Ovary (tissue), 9 donors: Measurements from ENCODE around the gene EGLN1. TPM values are rescaled to one million over a fixed set of nuclear protein-coding genes. Genes with fewer than 3 reads are reported as not detected.

ENCODE experiments used
- DNase-seq, 5 donors: peaks; one replicate each; pipeline ENCODE4 v3.0.0-alpha.2; 2019 to 2020
- H3K27ac ChIP-seq, 2 donors: fragments of 200-600 bp; one replicate each; pipeline versions ENCODE4 v1.5.1 to v1.8.0; 2019 to 2022
- H3K27me3 ChIP-seq: fragments of 200-600 bp; one replicate; pipeline ENCODE4 v1.8.0; 2022
- H3K36me3 ChIP-seq: fragments of 200-600 bp; sonication (generic); one replicate; pipeline ENCODE4 v1.5.1; 2019
- H3K4me1 ChIP-seq: one replicate; pipeline ENCODE4 v1.8.1; 2013; ENCODE audit warnings: mild to moderate bottlenecking, moderate library complexity; ENCODE audit not compliant: insufficient read depth
- H3K4me3 ChIP-seq: fragments of 200-600 bp; sonication (generic); one replicate; pipeline ENCODE4 v1.5.1; 2017
- H3K9me3 ChIP-seq, 2 donors: fragments of 200-600 bp in 1 of 2; sonication (generic) in 1 of 2; one replicate each; pipeline versions ENCODE4 v1.5.1 to v1.8.1; 2013 to 2019; ENCODE audit warnings: mild to moderate bottlenecking in 1 of 2, moderate library complexity in 1 of 2
- CTCF ChIP-seq, 3 donors: fragments of 450-650 bp in 2 of 3; fragments of 200-600 bp in 1 of 3; IDR thresholded peaks; one replicate each; pipeline versions ENCODE4 v1.5.1 to v1.8.0; 2016 to 2022; ENCODE audit warnings: antibody characterized with exemption in 3 of 3, mild to moderate bottlenecking in 1 of 3
- EP300 ChIP-seq: sonication (generic); formaldehyde crosslinking; IDR thresholded peaks from one replicate; pipeline ENCODE4 v1.6.1; 2017; ENCODE audit warnings: antibody characterized with exemption
- POLR2A ChIP-seq: fragments of 450-650 bp; IDR thresholded peaks from one replicate; pipeline ENCODE4 v1.6.1; 2017; ENCODE audit warnings: antibody characterized with exemption, mild to moderate bottlenecking, moderate library complexity
- WGBS, 3 donors: extraction: QIAGEN DNeasy Blood & Tissue Kit in 1 of 3; methylation state at CpG; one replicate each; pipeline versions ENCODE4 v1.1.5 to v1.1.7; 2013 to 2017; 5-methylcytosine and 5-hydroxymethylcytosine counted together
- intact Hi-C, 4 donors: fragments of 100-400 bp; cut with DNase I; formaldehyde crosslinking; loops; one replicate each; pipeline versions ENCODE4 v1.11.0 to v1.15.1; 2022 to 2023
- polyA plus RNA-seq, 2 donors: library from polyadenylated mRNA; stranded (reverse); fragments of 200-250 nt in 1 of 2; fragments of 350-450 nt in 1 of 2; fragmentation: Illumina TruSeq in 1 of 2; extraction: RNeasy Lipid Tissue Mini Kit (QIAGEN cat#74804) in 1 of 2; gene quantifications; one replicate each; pipeline ENCODE4 v1.2.3, GENCODE V29; 2013 to 2014
- total RNA-seq, 7 donors: library from RNA; depleted of rRNA in 2 of 7; stranded (reverse); fragments of >200 nt in 2 of 7; fragmentation: NEBNext Ultra II Directional in 3 of 7; extraction: Animal tissue kit (Norgen Biotek cat#: 25700) in 3 of 7; gene quantifications; one replicate each; pipeline versions ENCODE4 v1.1.0 to v1.2.4, GENCODE V29; 2016 to 2023
- donor health status: DM: no; HTN: no; CAD: no; lungs with moderate emphysema.
- donor health status: DM: no; HTN: no; CAD: no.
- donor health status: Bipolar disorder and iron deficiency.
- donor health status: DM: yes; HTN: yes; CAD: no.
- donor health status: DM: no; HTN: no; CAD: no.
- donor health status: DM: yes; HTN: yes; CAD: no.

EGLN1 gene
- total and polyA plus RNA-seq, 9 donors, result 18.5 to 52.0 (median 39.1) TPM

- no peaks in the 10 kb centered on the region for H3K36me3 ChIP-seq
- no peaks in the 10 kb centered on the region for H3K4me1 ChIP-seq
- H3K4me3 ChIP-seq, result no peak overlapping the region
- H3K9me3 ChIP-seq, result no peaks in the 10 kb centered on the region
- intact Hi-C loops, result no loop called here
- WGBS, 3 donors, result 44 to 80% (median 58%) methylated on average over 2 of the region's 2 CpGs
- no peak for TF ChIP-seq EP300
- no peaks in the 10 kb centered on the region for H3K27me3 ChIP-seq
- no peak overlapping the region for H3K27ac ChIP-seq
- DNase-seq, result no peak
Measured at GRCh38 chr1:231444059-231444458, 22.0 kb upstream of the EGLN1 start.

- DNase-seq, result no peak
- no peaks in the 10 kb centered on the region for H3K27me3 ChIP-seq
- TF ChIP-seq POLR2A, result no peak
- TF ChIP-seq CTCF (IDR thresholded peaks at IDR 0.05), result no peak
- H3K4me1 ChIP-seq, result no peaks in the 10 kb centered on the region
- H3K36me3 ChIP-seq, result no peaks in the 10 kb centered on the region
- 36 to 47% (median 44%) methylated on average over 2 of the region's 2 CpGs for WGBS, 3 donors
- no peak overlapping the region for H3K4me3 ChIP-seq
- H3K9me3 ChIP-seq, result no peaks in the 10 kb centered on the region
- intact Hi-C loops, result no loop called here
- H3K27ac ChIP-seq, result no peak overlapping the region
Measured at GRCh38 chr1:231443363-231443762, 21.3 kb upstream of the EGLN1 start.

GRCh38 chr1:231442735-231443134 is 20.6 kb upstream of the EGLN1 start:
- Histone ChIP-seq H3K4me1 (no peaks in the 10 kb centered on the region), H3K4me3 (no peak overlapping the region), H3K36me3 (no peaks in the 10 kb centered on the region), H3K27me3 (no peaks in the 10 kb centered on the region), H3K27ac (no peak overlapping the region), H3K9me3 (no peaks in the 10 kb centered on the region)
- no peak for DNase-seq
- no peak for TF ChIP-seq EP300
- no peak for TF ChIP-seq CTCF (IDR thresholded peaks at IDR 0.05)
- TF ChIP-seq POLR2A, result no peak
- intact Hi-C loops, result no loop called here

- intact Hi-C loops, result no loop called here
Measured at GRCh38 chr1:231432996-231433395, 10.9 kb upstream of the EGLN1 start.

More at GRCh38 chr1:231432996-231433395, 10.9 kb upstream of the EGLN1 start:
- no peak overlapping the region for H3K27ac ChIP-seq
- no peaks in the 10 kb centered on the region for H3K4me1 ChIP-seq
- H3K36me3 ChIP-seq, result no peaks in the 10 kb centered on the region
- no peaks in the 10 kb centered on the region for H3K27me3 ChIP-seq
- no peaks in the 10 kb centered on the region for H3K9me3 ChIP-seq
- TF ChIP-seq CTCF (IDR thresholded peaks at IDR 0.05), result no peak
- no peak for TF ChIP-seq EP300
- no peak for TF ChIP-seq POLR2A
- no peak for DNase-seq
- 90 to 100% (median 98%) methylated on average over 2 of the region's 2 CpGs for WGBS, 3 donors
- no peak overlapping the region for H3K4me3 ChIP-seq
